HG03469 (cell line): ENCODE results near the gene TRAP1.
"Not testable (repeated sequence)": the region's sequence is repeated elsewhere in the genome, so short reads cannot be mapped to it uniquely, and the experiment has no call there.

ENCODE experiments used
- ATAC-seq: cut with Tn5 transposase; IDR thresholded peaks from one replicate; pipeline ENCODE4 v1.9.1; 2021; ENCODE audit warnings: mild to moderate bottlenecking, moderate library complexity, moderate number of reproducible peaks; ENCODE audit not compliant: unreplicated experiment

TRAP1 gene

GRCh38 chr16:3715430-3715829 is 1.9 kb downstream of the TRAP1 start:
- ATAC-seq: no peak

- not testable (repeated sequence) for ATAC-seq
These were observed 2.9 kb downstream of the TRAP1 start for GRCh38 chr16:3714378-3714777.

GRCh38 chr16:3713587-3714242 is 3.6 kb downstream of the TRAP1 start:
- no peak for ATAC-seq

- no peak for ATAC-seq
These were observed 4.4 kb downstream of the TRAP1 start for GRCh38 chr16:3712861-3713372.

GRCh38 chr16:3706253-3707012 is 10.9 kb downstream of the TRAP1 start:
- ATAC-seq: no peak

- no peak for ATAC-seq
These were observed 15.2 kb downstream of the TRAP1 start for GRCh38 chr16:3702082-3702481.

- no peak for ATAC-seq
These were observed 15.8 kb downstream of the TRAP1 start for GRCh38 chr16:3701531-3701930.

GRCh38 chr16:3698941-3699340 is 18.4 kb downstream of the TRAP1 start:
- no peak for ATAC-seq

- no peak for ATAC-seq
These were observed 20.7 kb downstream of the TRAP1 start for GRCh38 chr16:3696425-3697218.

- ATAC-seq: no peak
These were observed 21.5 kb downstream of the TRAP1 start for GRCh38 chr16:3695610-3696369.

- ATAC-seq: no peak
These were observed 23.3 kb downstream of the TRAP1 start for GRCh38 chr16:3694051-3694450.

- ATAC-seq: no peak
These were observed 25.6 kb downstream of the TRAP1 start for GRCh38 chr16:3691761-3692160.

GRCh38 chr16:3690980-3691720 is 26.2 kb downstream of the TRAP1 start:
- no peak for ATAC-seq

- ATAC-seq: no peak
These were observed 26.8 kb downstream of the TRAP1 start for GRCh38 chr16:3690470-3690928.

- no peak for ATAC-seq
These were observed 27.6 kb downstream of the TRAP1 start for GRCh38 chr16:3689731-3690130.

- ATAC-seq: no peak
These were observed 29.5 kb downstream of the TRAP1 start for GRCh38 chr16:3687792-3688191.

- no peak for ATAC-seq
These were observed 30.3 kb downstream of the TRAP1 start for GRCh38 chr16:3687021-3687420.

- no peak for ATAC-seq
These were observed 36.1 kb downstream of the TRAP1 start for GRCh38 chr16:3681206-3681605.

GRCh38 chr16:3677994-3678393 is 39.3 kb downstream of the TRAP1 start:
- no peak for ATAC-seq

GRCh38 chr16:3675601-3676130 is 41.7 kb downstream of the TRAP1 start:
- ATAC-seq: no peak
